NB4 (cell line): ENCODE measurements around the gene TRPV3.

Source experiments
- POLR2A ChIP-seq: IDR thresholded peaks from 2 replicates; pipeline ENCODE4 v1.6.1; 2011; ENCODE audit warnings: mild to moderate bottlenecking; ENCODE audit not compliant: insufficient read length; ENCODE audit errors: extremely low read depth
- TF ChIP-seq, protein P1 (sequence below): IDR thresholded peaks from one replicate; pipeline ENCODE4 v1.5.1; 2012; ENCODE audit warnings: low read depth, low read length

DNA sequence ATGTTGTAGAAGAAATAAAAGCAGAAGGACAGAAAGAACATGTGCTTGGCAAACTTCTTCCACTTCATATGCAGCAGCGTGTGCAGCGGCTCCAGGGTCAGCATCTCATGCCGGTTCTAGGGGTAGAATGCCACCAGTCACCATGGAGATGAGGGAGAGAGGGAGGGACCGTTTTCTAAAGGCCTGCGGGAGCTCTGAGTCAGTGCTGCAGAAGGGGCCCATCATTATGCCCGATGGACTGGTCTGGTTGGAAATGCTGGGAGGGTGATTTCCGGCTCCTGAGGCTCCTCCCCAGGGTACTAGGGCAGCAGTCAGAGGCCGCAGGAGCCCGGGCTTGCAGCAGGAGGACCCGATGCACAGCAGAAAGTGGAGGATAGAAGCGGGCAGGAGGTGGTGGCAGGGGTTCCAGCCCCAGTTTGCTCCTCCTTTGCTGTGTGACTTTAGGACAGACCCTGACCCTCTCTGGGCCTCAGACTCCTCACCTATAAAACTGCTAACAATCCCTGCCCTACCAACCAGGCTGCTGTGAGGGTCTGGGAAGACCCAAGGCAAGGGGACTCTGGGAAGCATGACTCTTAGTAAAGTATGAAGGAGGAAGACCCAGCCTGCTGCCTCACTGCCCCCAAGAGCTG lies 28.6 kb downstream of the TRPV3 start:
- TF ChIP-seq, protein P1, sequence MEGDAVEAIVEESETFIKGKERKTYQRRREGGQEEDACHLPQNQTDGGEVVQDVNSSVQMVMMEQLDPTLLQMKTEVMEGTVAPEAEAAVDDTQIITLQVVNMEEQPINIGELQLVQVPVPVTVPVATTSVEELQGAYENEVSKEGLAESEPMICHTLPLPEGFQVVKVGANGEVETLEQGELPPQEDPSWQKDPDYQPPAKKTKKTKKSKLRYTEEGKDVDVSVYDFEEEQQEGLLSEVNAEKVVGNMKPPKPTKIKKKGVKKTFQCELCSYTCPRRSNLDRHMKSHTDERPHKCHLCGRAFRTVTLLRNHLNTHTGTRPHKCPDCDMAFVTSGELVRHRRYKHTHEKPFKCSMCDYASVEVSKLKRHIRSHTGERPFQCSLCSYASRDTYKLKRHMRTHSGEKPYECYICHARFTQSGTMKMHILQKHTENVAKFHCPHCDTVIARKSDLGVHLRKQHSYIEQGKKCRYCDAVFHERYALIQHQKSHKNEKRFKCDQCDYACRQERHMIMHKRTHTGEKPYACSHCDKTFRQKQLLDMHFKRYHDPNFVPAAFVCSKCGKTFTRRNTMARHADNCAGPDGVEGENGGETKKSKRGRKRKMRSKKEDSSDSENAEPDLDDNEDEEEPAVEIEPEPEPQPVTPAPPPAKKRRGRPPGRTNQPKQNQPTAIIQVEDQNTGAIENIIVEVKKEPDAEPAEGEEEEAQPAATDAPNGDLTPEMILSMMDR, result no peak
- no peak for TF ChIP-seq POLR2A
